Testis (tissue), 3 donors: Measurements from ENCODE around the gene OR2F1. TPM values are rescaled to one million over a fixed set of nuclear protein-coding genes. Genes with fewer than 3 reads are reported as not detected.
A peak's percentile ranks its signal among the peaks of the same experiment; 100 is the strongest.

Experiments
- DNase-seq: peaks from one replicate; pipeline ENCODE4 v3.0.0-alpha.2; 2019
- H3K27ac ChIP-seq, 2 donors: fragments of 200-600 bp; sonication (generic); one replicate each; pipeline ENCODE4 v1.5.1; 2019
- H3K27me3 ChIP-seq: fragments of 200-600 bp; sonication (generic); one replicate; pipeline ENCODE4 v1.5.1; 2019
- H3K36me3 ChIP-seq: fragments of 200-600 bp; sonication (generic); one replicate; pipeline ENCODE4 v1.5.1; 2017; ENCODE audit warnings: low read depth; ENCODE audit errors: missing control alignments
- H3K4me1 ChIP-seq: fragments of 200-600 bp; sonication (generic); one replicate; pipeline ENCODE4 v1.5.1; 2019
- H3K4me3 ChIP-seq, 2 donors: fragments of 200-600 bp; sonication (generic); one replicate each; pipeline ENCODE4 v1.5.1; 2017 to 2019
- H3K9me3 ChIP-seq: fragments of 200-600 bp; sonication (generic); one replicate; pipeline ENCODE4 v1.5.1; 2017
- CTCF ChIP-seq, 3 experiments: fragments of 450-650 bp in 2 of 3; fragments of 200-600 bp in 1 of 3; sonication (generic) in 1 of 3; IDR thresholded peaks; one replicate each; pipeline ENCODE4 v1.5.1; 2016 to 2019; ENCODE audit warnings: antibody characterized with exemption in 3 of 3, mild to moderate bottlenecking in 2 of 3, moderate library complexity in 1 of 3
- POLR2A ChIP-seq: fragments of 450-650 bp; IDR thresholded peaks from one replicate; pipeline ENCODE4 v1.6.1; 2017; ENCODE audit warnings: antibody characterized with exemption, mild to moderate bottlenecking, moderate library complexity
- WGBS, 2 donors: methylation state at CpG; one replicate each; pipeline ENCODE4 v1.1.5; 2018; 5-methylcytosine and 5-hydroxymethylcytosine counted together
- intact Hi-C: fragments of 100-400 bp; cut with DNase I; formaldehyde crosslinking; loops from one replicate; pipeline ENCODE4 v1.15.1; 2023; ENCODE audit warnings: low total_unique reads
- polyA plus RNA-seq: library from polyadenylated mRNA; stranded (reverse); fragments of 350-450 nt; fragmentation: Illumina TruSeq; extraction: RNeasy Lipid Tissue Mini Kit (QIAGEN cat#74804); gene quantifications from one replicate; pipeline ENCODE4 v1.2.3, GENCODE V29; 2014; ENCODE audit warnings: low read depth, low replicate concordance; ENCODE audit not compliant: insufficient read depth
- total RNA-seq, 2 donors: library from RNA; depleted of rRNA; stranded (reverse); fragments of >200 nt; gene quantifications; one replicate each; pipeline ENCODE4 v1.2.3, GENCODE V29; 2016

Gene OR2F1
- total and polyA plus RNA-seq, 3 donors from 2014 or later, result 0.20 to 5.3 (median 2.2) TPM

- no peaks in the 10 kb centered on the region for H3K27me3 ChIP-seq
- peak overlapping the region in 1 of 2 donors; percentile 3 for H3K27ac ChIP-seq
- peak; percentile 38 for DNase-seq
- H3K4me1 ChIP-seq, result no peaks in the 10 kb centered on the region
- no peak overlapping the region for H3K4me3 ChIP-seq
- 66 to 80% methylated on average over 5 of the region's 5 CpGs for WGBS, 2 donors
- H3K36me3 ChIP-seq, result no peaks in the 10 kb centered on the region
- no peak for TF ChIP-seq POLR2A
- no peak for TF ChIP-seq CTCF (IDR thresholded peaks at IDR 0.05)
- intact Hi-C loops, result no loop called here
- H3K9me3 ChIP-seq, result no peaks in the 10 kb centered on the region
Measured at GRCh38 chr7:143988976-143989745, 34.5 kb downstream of the OR2F1 start.

GRCh38 chr7:143992670-143993069, 38.0 kb downstream of the OR2F1 start:
- H3K27me3 ChIP-seq, result no peaks in the 10 kb centered on the region
- intact Hi-C loops, result no loop called here
- TF ChIP-seq CTCF (IDR thresholded peaks at IDR 0.05) (no peak), POLR2A (no peak)
- H3K4me1 ChIP-seq, result no peaks in the 10 kb centered on the region
- no peak for DNase-seq
- no peak overlapping the region for H3K27ac ChIP-seq
- no peak overlapping the region for H3K4me3 ChIP-seq
- H3K36me3 ChIP-seq, result no peaks in the 10 kb centered on the region
- H3K9me3 ChIP-seq, result no peaks in the 10 kb centered on the region

- Histone ChIP-seq H3K27me3 (no peaks in the 10 kb centered on the region), H3K27ac (no peak overlapping the region), H3K4me1 (no peaks in the 10 kb centered on the region), H3K4me3 (no peak overlapping the region), H3K36me3 (no peaks in the 10 kb centered on the region), H3K9me3 (no peaks in the 10 kb centered on the region)
- intact Hi-C loops, result no loop called here
- no peak for DNase-seq
- 91 to 95% methylated on average over 3 of the region's 3 CpGs for WGBS, 2 donors
- TF ChIP-seq CTCF (IDR thresholded peaks at IDR 0.05), result no peak
- TF ChIP-seq POLR2A, result no peak
Measured at GRCh38 chr7:143993924-143994323, 39.3 kb downstream of the OR2F1 start.

GRCh38 chr7:144000020-144000419, 45.4 kb downstream of the OR2F1 start, which contains the start of gene OR6B1:
TSS of gene OR6B1 (plus strand) at chr7:144000320. CDS start at chr7:144003997, 3,677 bp downstream.
- Histone ChIP-seq H3K27ac (no peak within 1 kb of the TSS), H3K4me3 (no peak within 1 kb of the TSS), H3K27me3 (no peaks in the 10 kb centered on the region), H3K4me1 (no peaks in the 10 kb centered on the region), H3K36me3 (no peaks in the 10 kb centered on the region), H3K9me3 (no peaks in the 10 kb centered on the region)
- 91 to 97% methylated on average over 4 of the region's 4 CpGs for WGBS, 2 donors
- intact Hi-C loops, result no loop called here
- no peak for DNase-seq
- TF ChIP-seq POLR2A (no peak), CTCF (IDR thresholded peaks at IDR 0.05) (no peak)

- no peak overlapping the region for H3K4me3 ChIP-seq
- intact Hi-C loops, result no loop called here
- no peak overlapping the region for H3K27ac ChIP-seq
- no peaks in the 10 kb centered on the region for H3K4me1 ChIP-seq
- 81% methylated on average over 3 of the region's 3 CpGs for WGBS, 2 donors
- no peak for DNase-seq
- no peaks in the 10 kb centered on the region for H3K9me3 ChIP-seq
- TF ChIP-seq CTCF (IDR thresholded peaks at IDR 0.05) (no peak), POLR2A (no peak)
- H3K36me3 ChIP-seq, result no peaks in the 10 kb centered on the region
- H3K27me3 ChIP-seq, result no peaks in the 10 kb centered on the region
Measured at GRCh38 chr7:144001543-144001942, 46.9 kb downstream of the OR2F1 start.
